Epithelial cell of prostate (primary cell): ENCODE measurements around the gene ZNF785.
"Not testable (repeated sequence)": the region's sequence is repeated elsewhere in the genome, so short reads cannot be mapped to it uniquely, and the experiment has no call there.

ENCODE experiments used
- DNase-seq: peaks from one replicate; pipeline ENCODE4 v3.0.0-alpha.2; 2011; ENCODE audit warnings: low read depth, low spot score
- H3K27ac ChIP-seq: fragments of 450-650 bp; 2 replicates; pipeline ENCODE4 v1.5.1; 2017; ENCODE audit warnings: mild to moderate bottlenecking

ZNF785 gene

DNA sequence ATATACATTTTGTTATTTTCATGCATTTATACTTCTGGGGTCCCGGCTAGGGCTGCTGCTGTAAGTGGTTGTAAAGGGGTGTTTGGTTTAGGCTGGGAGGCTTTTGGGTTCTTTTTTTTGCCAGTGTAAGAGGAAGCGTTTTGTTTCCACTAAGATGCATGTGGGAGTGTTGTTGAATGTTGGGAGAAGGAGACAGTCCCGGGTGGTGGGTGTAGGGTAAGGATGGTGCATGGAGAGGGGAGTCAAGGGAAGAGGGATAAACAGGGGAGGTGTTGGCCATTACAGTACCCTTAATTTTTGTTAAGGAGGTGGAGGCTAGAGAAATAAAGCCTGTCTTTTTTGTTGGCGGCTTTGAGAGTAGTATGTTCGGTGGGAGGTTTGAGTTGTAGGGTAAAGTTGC lies 42.4 kb downstream of the ZNF785 start:
- H3K27ac ChIP-seq, result no peak overlapping the region
- DNase-seq, result no peak

DNA sequence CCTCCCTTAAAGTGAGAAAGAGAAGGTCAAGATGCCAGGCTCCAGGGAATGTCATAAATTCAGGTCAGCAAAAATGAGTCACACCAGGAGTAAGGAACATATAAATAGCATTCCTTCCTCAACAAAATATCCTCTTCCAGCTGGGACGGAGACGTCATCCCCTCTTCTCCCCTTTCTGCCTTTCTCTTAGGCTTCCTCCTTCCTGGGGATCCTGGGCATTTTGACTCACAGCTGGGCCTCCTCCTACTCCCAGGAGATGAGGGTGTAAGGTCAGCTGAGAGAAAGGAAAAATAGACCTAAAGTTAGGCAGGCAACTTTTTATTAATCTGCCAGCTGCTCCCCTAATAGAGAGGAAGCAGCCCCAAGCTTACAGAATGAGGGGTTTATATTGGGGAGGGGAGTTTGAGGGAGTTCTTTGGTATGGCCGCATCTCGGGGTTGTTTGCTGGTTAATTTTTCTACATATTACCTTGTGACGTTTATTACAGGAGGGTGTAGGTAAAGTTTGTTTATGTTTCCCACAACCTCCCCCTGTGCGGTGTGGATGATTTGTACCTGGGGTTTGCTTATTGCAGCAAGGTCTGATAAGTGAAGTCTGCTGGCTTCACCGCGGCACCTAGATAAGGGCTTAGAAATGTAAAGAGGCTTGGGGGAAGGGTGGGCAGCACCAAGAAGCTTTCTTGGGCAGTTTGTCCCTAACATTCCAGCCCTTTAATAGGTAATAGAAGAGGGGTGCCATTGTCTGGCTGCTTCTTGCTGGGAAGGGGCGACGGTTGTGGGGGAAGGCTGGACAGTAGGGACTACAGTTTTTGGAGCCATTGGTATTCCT lies 43.8 kb downstream of the ZNF785 start:
- H3K27ac ChIP-seq, result no peak overlapping the region
- DNase-seq, result no peak

DNA sequence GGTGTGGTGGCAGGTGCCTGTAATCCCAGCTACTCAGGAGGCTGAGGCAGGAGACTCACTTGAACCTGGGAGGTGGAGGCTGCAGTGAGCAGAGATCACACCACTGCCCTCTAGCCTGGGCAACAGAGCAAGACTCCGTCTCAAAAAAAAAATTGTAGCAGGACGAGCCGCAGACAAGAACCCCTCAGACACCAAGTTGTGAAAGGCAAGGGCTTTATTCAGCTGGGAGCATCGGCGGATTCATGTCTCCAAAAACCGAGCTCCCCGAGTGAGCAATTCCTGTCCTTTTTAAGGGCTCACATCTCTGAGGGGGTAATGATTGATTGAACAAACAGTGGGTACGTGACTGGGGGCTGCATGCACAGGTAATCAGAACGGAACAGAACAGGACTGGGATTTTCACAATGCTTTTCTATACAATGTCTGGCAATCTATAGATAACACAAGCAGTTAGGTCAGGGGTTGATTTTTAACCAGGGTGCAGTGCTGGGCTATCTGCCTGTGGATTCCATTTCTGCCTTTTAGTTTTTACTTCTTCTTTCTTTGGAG lies 44.5 kb downstream of the ZNF785 start:
- not testable (repeated sequence) for H3K27ac ChIP-seq

GRCh38 chr16:30539986-30540526 lies 45.4 kb downstream of the ZNF785 start:
- not testable (repeated sequence) for DNase-seq, H3K27ac ChIP-seq

More for the DNA sequence above, 44.5 kb downstream of the ZNF785 start:
- not testable (repeated sequence) for DNase-seq

DNA sequence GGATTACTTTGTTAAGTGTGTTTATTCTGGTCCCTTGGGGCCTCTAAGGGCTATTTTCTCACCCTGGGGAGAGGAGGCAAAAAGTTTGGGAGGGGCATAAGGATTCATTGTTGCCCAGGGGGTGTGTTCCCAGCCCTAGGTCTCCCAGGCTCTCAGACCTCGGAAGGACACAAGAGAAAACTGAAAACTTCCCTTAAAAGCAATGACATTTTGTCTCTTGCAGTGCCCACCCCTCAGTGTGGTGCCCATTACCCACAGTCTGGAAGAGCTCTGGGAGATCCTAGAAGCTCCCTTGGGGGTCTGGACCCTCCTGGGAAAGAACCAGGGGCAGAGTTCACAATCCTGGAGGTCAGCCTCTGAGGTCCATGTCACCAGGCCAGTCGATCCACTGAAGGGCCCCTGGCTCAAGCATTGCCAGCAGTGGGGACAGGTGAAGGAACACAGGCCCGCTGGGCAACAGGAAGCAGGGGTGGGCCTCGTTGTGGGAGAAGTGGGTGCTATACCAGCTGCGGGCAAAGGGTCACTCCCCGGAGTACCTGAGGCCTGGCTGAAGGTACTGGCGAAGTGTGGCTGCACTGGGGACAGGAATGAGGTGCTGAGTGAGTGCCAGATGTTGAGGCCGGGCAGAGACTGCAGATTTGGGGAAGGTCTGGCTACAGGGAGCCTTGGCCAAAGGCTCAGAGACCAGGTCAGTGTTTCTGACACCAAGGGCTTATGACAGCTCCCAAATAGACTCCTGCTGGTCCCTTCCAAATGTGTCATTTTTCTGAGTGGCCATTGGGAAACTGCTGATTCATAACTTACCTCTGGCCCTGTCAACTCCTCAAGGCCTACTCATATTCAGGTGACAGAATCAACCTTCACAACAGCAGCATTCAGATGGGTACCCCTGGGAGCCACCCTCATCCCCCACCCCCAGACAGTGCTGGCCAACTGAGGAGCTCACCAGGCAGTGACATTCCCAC lies 46.2 kb downstream of the ZNF785 start:
- no peak for DNase-seq
- H3K27ac ChIP-seq, result no peak overlapping the region

GRCh38 chr16:30536391-30537024 lies 49.0 kb downstream of the ZNF785 start:
- not testable (repeated sequence) for DNase-seq
- H3K27ac ChIP-seq, result peak overlapping the region; percentile 85

GRCh38 chr16:30535777-30536190 lies 49.7 kb downstream of the ZNF785 start:
- H3K27ac ChIP-seq, result peak overlapping the region; percentile 85
- DNase-seq, result no peak

GRCh38 chr16:30535106-30535776 lies 50.3 kb downstream of the ZNF785 start:
- H3K27ac ChIP-seq, result peak overlapping the region; percentile 85
- DNase-seq, result no peak

DNA sequence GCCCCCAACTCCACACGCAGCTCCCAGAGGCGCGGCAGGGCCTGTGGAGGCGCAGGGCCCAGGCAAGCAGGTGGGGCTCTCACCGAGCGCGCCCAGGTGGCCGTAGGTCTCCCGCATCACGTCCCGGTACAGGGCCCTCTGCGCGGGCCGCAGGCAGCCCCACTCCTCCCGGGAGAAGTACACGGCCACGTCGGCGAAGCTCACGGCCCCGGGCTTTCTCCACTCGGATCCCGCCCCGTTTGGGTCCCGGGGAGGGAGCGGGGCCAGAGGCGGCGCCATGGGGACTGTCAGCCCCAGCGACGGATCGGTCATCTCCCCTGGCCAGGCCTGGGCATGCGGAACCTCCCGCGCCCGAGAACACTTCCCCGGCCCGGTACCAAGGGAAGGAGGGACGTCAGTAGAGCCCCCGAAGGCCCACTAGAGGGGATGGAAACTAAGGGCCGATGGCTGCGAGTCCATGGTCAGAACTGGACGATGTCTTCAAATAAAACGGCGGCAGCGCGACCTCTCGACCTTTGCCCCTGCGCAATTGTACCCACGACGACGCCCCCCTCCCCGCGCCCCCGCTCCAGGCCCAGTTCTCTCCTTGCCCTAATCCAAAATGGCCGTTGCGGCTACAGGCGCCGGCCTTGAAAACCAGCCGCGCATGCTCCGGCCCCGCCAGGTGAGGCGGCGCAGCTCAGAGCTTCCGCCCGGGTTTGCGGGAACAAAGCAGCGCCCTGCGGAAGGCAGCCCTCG lies 51.0 kb downstream of the ZNF785 start, which contains the start of gene ZNF747:
Gene ZNF747, minus strand, starts transcription at position 491 of the 738 bp plus-strand sequence. Its CDS starts 179 bp downstream, at position 312.
- DNase-seq, result no peak
- peak within 1 kb of the TSS; percentile 85 for H3K27ac ChIP-seq

DNA sequence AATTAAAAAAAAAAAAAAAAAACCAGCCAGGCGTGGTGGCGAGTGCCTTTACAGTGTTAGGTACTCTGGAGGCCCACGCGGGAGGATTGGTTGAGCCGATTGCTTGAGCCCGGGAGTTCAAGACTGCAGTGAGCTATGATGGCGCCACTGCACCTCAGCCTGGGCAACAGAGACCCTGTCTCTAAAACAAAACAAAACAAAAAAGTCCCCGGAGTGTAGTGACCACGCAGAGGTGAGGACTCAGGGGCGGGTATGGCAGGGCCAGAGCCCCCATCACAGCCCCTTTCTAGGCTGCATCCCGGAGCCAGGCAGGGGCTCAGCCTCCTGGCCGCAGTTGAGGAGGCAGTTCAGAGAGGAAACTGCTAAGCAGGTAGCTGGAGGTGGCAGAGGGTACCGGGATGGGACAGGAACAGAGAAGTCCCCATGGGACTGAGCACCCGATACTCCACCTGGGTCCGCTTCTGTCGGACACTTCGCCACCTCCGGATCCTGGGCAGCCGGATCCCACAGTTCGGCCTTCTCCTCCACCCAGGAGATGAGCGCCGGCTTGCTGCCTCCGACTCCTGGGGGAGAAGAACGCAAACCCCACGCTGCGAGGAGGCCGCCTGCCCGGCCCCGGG lies 51.6 kb downstream of the ZNF785 start:
- peak overlapping the region; percentile 85 for H3K27ac ChIP-seq
- no peak for DNase-seq

GRCh38 chr16:30533146-30533522 lies 52.4 kb downstream of the ZNF785 start:
- H3K27ac ChIP-seq, result no peak overlapping the region
- DNase-seq, result no peak

DNA sequence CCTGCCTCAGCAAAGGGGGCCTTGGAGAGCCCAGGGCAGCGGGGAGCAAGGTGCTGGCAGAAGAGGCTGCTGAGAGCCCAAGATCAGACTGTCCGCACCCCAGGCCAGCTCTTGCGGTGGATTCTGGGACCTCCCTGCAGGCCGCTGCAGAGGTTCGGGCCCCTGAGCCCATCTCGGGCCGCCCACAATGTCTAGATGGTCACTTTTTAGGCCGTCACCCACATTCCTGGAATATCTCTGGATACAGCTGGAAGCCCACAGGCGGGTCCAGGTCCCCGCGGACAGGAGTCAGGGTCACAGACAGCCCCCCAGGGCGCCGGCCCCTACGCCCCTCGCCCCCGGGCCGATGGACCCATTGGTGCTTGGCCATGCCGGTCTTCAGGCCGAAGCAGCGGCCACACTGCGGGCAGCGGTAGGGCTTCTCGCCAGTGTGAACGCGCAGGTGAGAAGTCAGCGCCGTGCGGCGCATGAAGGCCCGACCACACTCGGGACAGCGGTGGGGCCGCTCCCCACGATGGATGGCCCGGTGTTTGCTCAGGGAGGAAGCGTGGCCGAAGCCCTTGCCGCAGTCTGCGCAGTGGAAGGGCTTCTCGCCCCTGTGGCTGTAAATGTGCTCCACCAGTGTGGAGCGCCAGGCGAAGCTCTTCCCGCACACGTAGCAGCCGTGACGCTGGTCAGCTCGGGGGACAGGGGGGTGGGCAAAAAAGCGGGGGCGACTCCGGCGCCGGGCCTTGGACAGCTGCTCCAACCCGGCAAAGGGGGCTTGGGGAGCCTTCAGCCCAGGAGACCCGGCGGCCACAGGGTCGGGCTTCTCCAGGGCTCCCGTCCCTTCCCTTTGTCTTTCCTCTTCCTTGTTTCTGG lies 53.0 kb downstream of the ZNF785 start:
- DNase-seq, result no peak
- no peak overlapping the region for H3K27ac ChIP-seq
